Measurements from ENCODE around the gene SPATA25.

GRCh38 chr20:45866454-45866853, 21.0 kb downstream of the SPATA25 start:
- no peak for TF ChIP-seq CTCF (IDR thresholded peaks at IDR 0.05)
- TF ChIP-seq POLR2AphosphoS5 (IDR thresholded peaks at IDR 0.05; ENCODE audit: low read depth, low read length) = no peak
